Sciatic nerve (tissue), 2 donors: ENCODE measurements around the gene AR. TPM values are rescaled to one million over a fixed set of nuclear protein-coding genes. Genes with fewer than 3 reads are reported as not detected.

Source experiments
- ATAC-seq: fragments of 200-7000 bp; cut with Tn5 transposase; one replicate; pipeline ENCODE4 v1.9.1; 2020; ENCODE audit warnings: mild to moderate bottlenecking, moderate library complexity
- DNase-seq: peaks from one replicate; pipeline ENCODE4 v3.0.0-alpha.2; 2020; ENCODE audit warnings: low spot score
- intact Hi-C: fragments of 100-400 bp; cut with DNase I; formaldehyde crosslinking; loops from one replicate; pipeline ENCODE4 v1.14.2; 2022
- total RNA-seq: library from RNA; stranded (reverse); fragmentation: NEBNext Ultra II Directional; extraction: Animal tissue kit (Norgen Biotek cat#: 25700); gene quantifications from one replicate; pipeline ENCODE4 v1.2.1, GENCODE V29; 2021
- donor health status: DM: no; HTN: no; CAD: no.
- donor health status: DM: no; HTN: no; CAD: no.

AR gene
- total RNA-seq, 1 donor from 2014 or later = 13.1 TPM

DNA sequence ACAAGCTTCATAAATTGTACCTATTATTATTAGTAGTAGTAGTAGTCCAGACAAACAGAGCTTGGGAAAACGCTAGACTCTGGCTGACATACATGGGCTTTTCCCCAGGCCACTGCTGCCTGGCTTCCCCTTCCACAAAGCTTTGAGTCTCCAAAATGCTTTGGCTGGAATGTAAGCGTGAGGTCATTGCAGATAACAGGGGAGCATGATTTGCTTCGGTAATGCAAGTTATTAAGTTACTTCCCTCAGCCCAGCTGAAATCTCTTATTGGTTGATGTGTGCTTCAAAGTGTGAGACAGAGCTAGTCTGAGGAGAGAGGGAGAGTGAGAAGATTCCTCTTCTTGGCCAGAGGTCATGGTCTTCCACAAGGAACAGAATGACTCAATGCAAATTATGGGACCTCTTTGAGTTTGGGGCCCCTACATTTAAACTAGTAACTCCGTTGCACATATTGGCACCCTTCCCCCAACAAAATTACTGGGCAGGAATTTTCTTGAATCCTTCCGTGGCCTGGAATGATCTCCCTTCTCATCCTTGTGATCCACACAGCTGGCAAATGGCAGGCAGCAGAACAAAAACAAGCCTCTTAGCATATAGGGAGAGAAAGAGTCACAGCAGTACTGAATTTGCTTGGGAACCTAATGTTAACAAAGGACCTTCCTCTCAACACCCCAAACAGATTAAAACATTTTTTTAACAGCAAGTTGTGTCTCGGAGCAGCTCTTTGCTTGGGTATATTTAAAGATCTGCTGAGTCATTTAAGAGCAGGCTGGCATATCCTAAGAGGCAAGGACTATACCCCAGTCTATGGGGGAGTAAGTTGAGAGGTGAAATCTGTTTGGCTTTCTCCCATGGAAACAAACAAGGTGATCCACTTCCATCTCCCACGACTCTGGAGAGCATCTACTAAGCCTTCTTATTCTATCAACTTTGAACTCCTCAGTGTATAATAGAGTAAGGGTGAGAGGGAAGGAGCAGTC is 19.9 kb downstream of the AR start:
- intact Hi-C loops = no loop called here
- no peak for ATAC-seq
- no peak for DNase-seq

- intact Hi-C loops = no loop called here
These were observed 20.7 kb downstream of the AR start for GRCh38 chrX:67564475-67564874.

GRCh38 chrX:67568769-67569168 is 24.9 kb downstream of the AR start:
- ATAC-seq = no peak

More at GRCh38 chrX:67564475-67564874, 20.7 kb downstream of the AR start:
- DNase-seq = no peak
- no peak for ATAC-seq

GRCh38 chrX:67570839-67571238 is 27.0 kb downstream of the AR start:
- intact Hi-C loops = no loop called here
- DNase-seq (no peak), ATAC-seq (no peak)

More at GRCh38 chrX:67568769-67569168, 24.9 kb downstream of the AR start:
- intact Hi-C loops = no loop called here
- DNase-seq = no peak

GRCh38 chrX:67574696-67575095 is 30.9 kb downstream of the AR start:
- intact Hi-C loops = no loop called here
- DNase-seq (no peak), ATAC-seq (no peak)

- ATAC-seq = no peak
- intact Hi-C loops = no loop called here
- DNase-seq = no peak
These were observed 38.6 kb downstream of the AR start for GRCh38 chrX:67582436-67582835.

- no peak for ATAC-seq
- intact Hi-C loops = no loop called here
- DNase-seq = no peak
These were observed 39.4 kb downstream of the AR start for GRCh38 chrX:67583171-67583570.

DNA sequence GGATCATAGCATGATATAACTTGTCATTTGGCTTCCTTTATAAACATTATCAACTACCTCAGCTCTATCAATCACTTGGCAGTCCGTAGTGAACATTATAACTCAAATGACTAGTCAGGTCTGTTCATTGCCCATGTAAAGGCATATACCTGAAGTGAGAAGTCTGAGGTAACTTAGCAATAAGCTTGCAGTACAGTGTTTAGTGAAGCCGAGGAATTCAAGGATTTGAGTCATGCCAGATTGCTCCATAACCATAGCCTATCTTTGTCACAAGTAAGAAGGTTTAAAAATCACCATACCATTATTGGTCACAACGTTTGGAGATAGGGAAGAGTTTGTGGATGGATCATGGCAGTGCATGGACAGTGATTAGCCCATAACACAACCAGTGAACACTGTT is 41.6 kb downstream of the AR start:
- ATAC-seq (no peak), DNase-seq (no peak)
- intact Hi-C loops = no loop called here

DNA sequence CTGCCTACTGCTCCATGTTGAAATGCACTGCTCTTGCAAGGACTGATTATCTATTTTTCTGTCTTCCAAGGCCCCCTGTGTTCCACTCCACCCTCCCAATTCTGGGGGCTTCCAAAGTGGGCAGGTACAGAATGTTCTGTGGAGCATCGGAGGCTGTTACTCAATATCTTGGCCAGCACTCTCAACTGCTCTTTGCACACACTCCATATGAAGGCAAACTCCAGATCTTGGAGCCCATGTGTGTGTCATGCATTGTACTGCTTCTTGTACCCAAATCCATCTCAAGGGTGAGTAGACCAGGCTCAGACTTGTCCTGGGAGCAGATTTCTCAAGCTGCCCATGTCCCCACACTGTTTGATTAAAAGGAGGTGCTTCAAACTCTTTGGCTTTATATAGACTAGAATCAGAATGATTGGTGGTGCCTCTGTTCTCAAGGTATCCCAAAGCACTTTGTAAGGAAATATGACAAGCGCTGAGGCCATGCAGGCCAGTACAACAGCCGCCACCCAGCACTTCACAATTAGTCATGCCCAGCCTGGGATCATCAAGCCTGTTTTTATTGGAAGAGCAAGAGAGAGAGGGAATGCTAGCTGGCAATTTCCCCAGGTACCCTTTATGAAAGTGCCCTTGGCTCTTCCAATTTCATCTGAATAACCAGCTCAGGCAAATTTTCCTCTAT is 44.3 kb downstream of the AR start:
- DNase-seq (no peak), ATAC-seq (peak; percentile 68)
- intact Hi-C loops = no loop called here

GRCh38 chrX:67596839-67597790 is 53.3 kb downstream of the AR start:
- DNase-seq = no peak
- intact Hi-C loops = no loop called here
- no peak for ATAC-seq

DNA sequence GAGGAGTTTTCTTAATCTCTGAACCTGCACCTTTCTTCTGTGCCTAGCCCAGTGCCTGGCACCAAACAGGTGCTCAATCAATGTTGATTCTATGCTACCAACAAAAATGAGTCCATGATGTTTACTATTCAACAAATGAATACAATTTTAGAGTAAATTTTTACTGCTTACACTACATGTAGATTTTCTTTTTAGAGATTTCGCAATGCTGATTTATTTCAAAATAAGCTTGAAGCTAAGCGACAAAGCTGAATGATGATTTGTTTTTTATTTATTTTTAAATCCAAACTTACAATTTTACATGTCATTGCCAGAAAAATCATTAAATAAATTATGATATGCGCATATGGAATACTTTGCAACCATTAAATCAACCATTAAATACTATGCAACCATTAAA is 55.7 kb downstream of the AR start:
- intact Hi-C loops = no loop called here
- no peak for ATAC-seq
- no peak for DNase-seq

DNA sequence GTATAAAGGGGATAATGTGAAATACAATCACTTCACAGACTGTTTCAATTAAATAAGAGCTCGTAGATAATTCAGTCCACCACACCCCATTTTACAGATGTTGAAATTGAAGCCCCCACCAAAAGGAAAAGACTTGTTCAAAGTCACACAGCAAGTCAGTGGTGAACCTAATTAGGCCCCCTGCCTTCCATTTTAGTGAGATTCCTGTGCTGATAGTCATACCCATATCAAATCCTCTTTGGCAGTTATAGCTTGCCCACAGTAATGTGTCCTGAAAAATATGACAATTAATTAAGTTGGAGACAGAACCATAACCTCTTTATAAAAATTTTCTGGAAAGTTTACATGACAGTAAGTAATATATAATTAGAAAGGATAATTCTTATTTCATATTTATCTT is 58.0 kb downstream of the AR start:
- ATAC-seq (no peak), DNase-seq (no peak)
- intact Hi-C loops = no loop called here

- no peak for DNase-seq
- peak; percentile 57 for ATAC-seq
- intact Hi-C loops = no loop called here
These were observed 61.3 kb downstream of the AR start for GRCh38 chrX:67604979-67605703.

DNA sequence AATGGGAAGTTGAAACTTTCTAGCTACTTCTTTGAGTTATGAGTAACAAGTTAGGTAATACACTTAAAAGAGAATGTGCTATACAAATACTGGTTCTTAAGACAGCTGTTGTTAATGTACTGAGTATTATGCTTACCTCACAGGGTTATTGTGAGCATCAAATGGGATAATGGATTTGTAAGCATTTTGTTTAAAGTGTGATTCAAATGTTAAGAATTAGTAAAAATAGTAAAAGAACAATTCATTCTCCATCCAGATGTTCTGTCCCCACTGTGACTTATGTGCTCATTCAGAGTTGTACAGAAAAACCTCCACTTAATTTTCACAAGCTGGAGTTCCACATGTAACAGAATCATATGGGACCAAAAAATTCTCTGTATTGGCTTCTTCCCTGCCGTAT is 63.6 kb downstream of the AR start:
- no peak for DNase-seq
- no peak for ATAC-seq
- intact Hi-C loops = no loop called here

DNA sequence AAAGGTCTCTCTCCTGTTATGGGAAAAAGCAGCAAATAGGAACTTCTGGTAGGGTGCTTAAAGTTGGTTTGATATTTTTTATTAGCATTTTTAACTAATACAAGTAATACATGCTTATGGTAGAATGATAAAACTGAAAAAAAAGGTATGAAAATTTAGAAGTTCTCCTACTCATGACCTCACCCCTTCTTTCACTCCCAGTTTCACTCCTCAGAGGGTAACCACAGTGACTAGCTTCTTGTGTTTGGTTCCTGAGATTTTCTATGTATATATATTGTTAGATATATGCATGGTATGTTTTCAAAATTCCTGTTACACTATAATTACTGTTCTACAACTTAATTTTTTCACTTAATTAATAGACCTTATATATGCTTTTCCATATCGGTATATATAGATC is 66.5 kb downstream of the AR start:
- intact Hi-C loops = no loop called here
- ATAC-seq = no peak
- no peak for DNase-seq

DNA sequence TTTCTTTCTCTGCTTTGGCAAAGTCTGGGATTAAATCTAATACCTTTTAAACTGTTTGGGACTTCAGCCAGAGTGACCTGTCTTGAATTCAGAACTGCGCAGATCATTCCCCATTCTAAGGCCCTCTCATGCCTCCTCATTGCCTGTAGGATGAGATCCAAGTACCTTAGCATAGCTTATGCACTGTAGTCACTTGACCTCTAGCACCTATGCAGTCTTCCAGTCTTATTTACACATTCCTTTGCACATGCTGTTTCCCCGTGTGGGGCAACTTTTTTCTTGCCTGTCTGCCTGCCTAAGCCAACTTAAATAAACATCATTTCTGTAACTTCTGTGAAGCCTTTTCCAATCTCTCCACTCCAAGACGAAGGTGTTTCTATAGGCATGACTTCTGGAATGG is 68.4 kb downstream of the AR start:
- intact Hi-C loops = no loop called here
- no peak for DNase-seq

GRCh38 chrX:67613366-67613765 is 69.5 kb downstream of the AR start:
- DNase-seq (no peak), ATAC-seq (no peak)
- intact Hi-C loops = no loop called here

More for the DNA sequence above, 68.4 kb downstream of the AR start:
- no peak for ATAC-seq

DNA sequence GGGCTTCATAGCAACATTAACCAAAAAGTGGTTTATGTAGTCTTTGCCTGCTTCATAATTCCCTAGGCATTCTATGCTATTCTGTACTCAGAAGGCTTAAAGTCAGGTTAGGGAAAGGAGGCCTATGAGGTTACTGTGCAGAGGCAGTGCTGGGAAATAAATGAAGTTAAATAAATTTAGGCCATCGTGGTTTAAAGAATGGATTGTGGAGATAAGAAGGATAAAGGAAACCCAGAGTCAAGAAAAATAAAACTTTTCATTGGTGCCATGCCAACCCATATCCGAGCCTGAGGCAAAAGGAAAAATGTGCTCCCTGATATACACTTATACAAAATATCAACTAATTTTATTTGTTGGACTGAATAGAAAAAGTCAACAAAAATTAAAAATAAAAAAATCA is 70.2 kb downstream of the AR start:
- DNase-seq (no peak), ATAC-seq (no peak)
- intact Hi-C loops = no loop called here

- DNase-seq (no peak), ATAC-seq (no peak)
- intact Hi-C loops = no loop called here
These were observed 70.6 kb downstream of the AR start for GRCh38 chrX:67614423-67614822.
